ENCODE results near the gene INAFM2. TPM values are rescaled to one million over a fixed set of nuclear protein-coding genes. Genes with fewer than 3 reads are reported as not detected.

INAFM2 gene
- total and polyA plus RNA-seq, 10 of the 15 experiments (the other 5 are each of a cell fraction or from before 2014, with no cell fraction given), result 0.75 to 8.1 (median 3.9) TPM

GRCh38 chr15:40360015-40360414, 36.5 kb downstream of the INAFM2 start:
- CTCF ChIA-PET, result interaction anchor here (1.0 kb wide), 1 partner anchor 16 kb away, joined by 3 read pairs; no protein-coding TSS in a partner anchor
- no peaks in the 10 kb centered on the region for H3K79me2 ChIP-seq (ENCODE audit: control insufficient read depth, insufficient read depth, low read length)
- in situ Hi-C loops (cut with MboI) (no loop called here), intact Hi-C loops (cut with micrococcal nuclease; ENCODE audit: unreplicated experiment) (no loop called here)
- no peak for DNase-seq (ENCODE audit: low read depth, low spot score)
- no peaks in the 10 kb centered on the region for H3K36me3 ChIP-seq (ENCODE audit: control insufficient read depth in 2 of 2, insufficient read depth in 2 of 2, low read length in 1 of 2)
- RAD21 ChIA-PET (ENCODE audit: unreplicated experiment), result no interaction called here
- no peak overlapping the region for H3K4me2 ChIP-seq (ENCODE audit: control insufficient read depth, insufficient read depth)
- no peak overlapping the region for H3K4me3 ChIP-seq
- H2AFZ ChIP-seq (ENCODE audit: control insufficient read depth, low read depth, low read length), result no peak overlapping the region
- no TSS peak for BruUV-seq (replicated peaks)
- no peaks in the 10 kb centered on the region for H3K9me3 ChIP-seq (replicated peaks; ENCODE audit: control insufficient read depth, insufficient read depth, low read length)
- ATAC-seq, result no peak
- WGBS (ENCODE audit: insufficient coverage, insufficient replicate concordance, low lambda C conversion rate, missing lambda C conversion rate), result 63% methylated on average over 4 of the region's 4 CpGs
- peaks cover 5% of the 10 kb centered on the region; the same call in 1 of the 2 replicates for H3K4me1 ChIP-seq (ENCODE audit: control insufficient read depth, insufficient read depth, low read length)
- no peak overlapping the region for H3K27ac ChIP-seq (ENCODE audit: control insufficient read depth, insufficient read depth)
- no peaks in the 10 kb centered on the region for H4K20me1 ChIP-seq (ENCODE audit: control insufficient read depth, insufficient read depth)
- H3K27me3 ChIP-seq (replicated peaks in 1 of 2; ENCODE audit: control insufficient read depth in 2 of 2, insufficient read depth in 2 of 2, low read length in 1 of 2), result peaks cover 0 to 4% of the 10 kb centered on the region in 2 experiments; a peak in 3 of 4 replicates
- POLR2A ChIA-PET, result no interaction called here
- SMC1A ChIA-PET (ENCODE audit: uncharacterized antibody, unreplicated experiment), result no interaction called here
- FAIRE-seq, result no peak
- H3K9ac ChIP-seq (ENCODE audit: control insufficient read depth, insufficient read depth, low read length), result no peak overlapping the region
- TF ChIP-seq NFYB (IDR thresholded peaks at IDR 0.05; ENCODE audit: insufficient read depth, low read depth, low read length), result no peak

GRCh38 chr15:40361640-40362039, 38.1 kb downstream of the INAFM2 start:
- H3K27ac ChIP-seq (ENCODE audit: control insufficient read depth, insufficient read depth), result no peak overlapping the region
- no TSS peak for BruUV-seq (replicated peaks)
- ChIA-PET SMC1A (ENCODE audit: uncharacterized antibody, unreplicated experiment) (no interaction called here), RAD21 (ENCODE audit: unreplicated experiment) (interaction anchor here (0.6 kb wide), 1 partner anchor 48 kb away, joined by 3 read pairs; no protein-coding TSS in a partner anchor), POLR2A (no interaction called here), CTCF (interaction anchor here (0.8 kb wide), 1 partner anchor 45 kb away, joined by 3 read pairs; no protein-coding TSS in a partner anchor)
- no peak overlapping the region for H3K9ac ChIP-seq (ENCODE audit: control insufficient read depth, insufficient read depth, low read length)
- no peak for DNase-seq (ENCODE audit: low read depth, low spot score)
- FAIRE-seq, result no peak
- ATAC-seq, result no peak
- peaks cover 5% of the 10 kb centered on the region; the same call in 1 of the 2 replicates for H3K4me1 ChIP-seq (ENCODE audit: control insufficient read depth, insufficient read depth, low read length)
- WGBS (ENCODE audit: insufficient coverage, insufficient replicate concordance, low lambda C conversion rate, missing lambda C conversion rate), result 82% methylated on average over 2 of the region's 2 CpGs
- intact Hi-C loops (cut with micrococcal nuclease; ENCODE audit: unreplicated experiment) (no loop called here), in situ Hi-C loops (cut with MboI) (no loop called here)
- H3K27me3 ChIP-seq (replicated peaks in 1 of 2; ENCODE audit: control insufficient read depth in 2 of 2, insufficient read depth in 2 of 2, low read length in 1 of 2), result peaks cover 0 to 4% of the 10 kb centered on the region in 2 experiments; a peak in 3 of 4 replicates
- no peaks in the 10 kb centered on the region for H3K36me3 ChIP-seq (ENCODE audit: control insufficient read depth in 2 of 2, insufficient read depth in 2 of 2, low read length in 1 of 2)
- H3K9me3 ChIP-seq (replicated peaks; ENCODE audit: control insufficient read depth, insufficient read depth, low read length), result no peaks in the 10 kb centered on the region
- TF ChIP-seq HDAC2 (IDR thresholded peaks at IDR 0.05) (no peak), ETV6 (conservative IDR thresholded peaks at IDR 0.05 in 1 of 2, IDR thresholded peaks at IDR 0.05 in 1 of 2; ENCODE audit: borderline replicate concordance in 1 of 2, low read depth in 1 of 2) (no peak), NFXL1 (IDR thresholded peaks at IDR 0.05; ENCODE audit: borderline replicate concordance) (no peak), RAD21 (IDR thresholded peaks at IDR 0.05; ENCODE audit: insufficient read depth, low read depth, low read length) (no peak), SP1 (IDR thresholded peaks at IDR 0.05; ENCODE audit: low read depth, low read length) (no peak), IKZF1 (conservative IDR thresholded peaks at IDR 0.05) (no peak), FOS (IDR thresholded peaks at IDR 0.05; ENCODE audit: borderline replicate concordance, extremely low read depth, insufficient read length) (no peak), EP300 (IDR thresholded peaks at IDR 0.05; ENCODE audit: borderline replicate concordance in 1 of 2, control insufficient read depth in 1 of 2, low read depth in 2 of 2, low read length in 2 of 2) (no peak), TCF12 (IDR thresholded peaks at IDR 0.05; ENCODE audit: low read depth, low read length) (no peak)
- TF ChIP-seq, protein P1, sequence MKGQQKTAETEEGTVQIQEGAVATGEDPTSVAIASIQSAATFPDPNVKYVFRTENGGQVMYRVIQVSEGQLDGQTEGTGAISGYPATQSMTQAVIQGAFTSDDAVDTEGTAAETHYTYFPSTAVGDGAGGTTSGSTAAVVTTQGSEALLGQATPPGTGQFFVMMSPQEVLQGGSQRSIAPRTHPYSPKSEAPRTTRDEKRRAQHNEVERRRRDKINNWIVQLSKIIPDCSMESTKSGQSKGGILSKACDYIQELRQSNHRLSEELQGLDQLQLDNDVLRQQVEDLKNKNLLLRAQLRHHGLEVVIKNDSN (IDR thresholded peaks at IDR 0.05; ENCODE audit: borderline replicate concordance, extremely low read length, insufficient read depth, low read depth, low read length), result no peak
- H4K20me1 ChIP-seq (ENCODE audit: control insufficient read depth, insufficient read depth), result no peaks in the 10 kb centered on the region
- no peak overlapping the region for H2AFZ ChIP-seq (ENCODE audit: control insufficient read depth, low read depth, low read length)
- no peak overlapping the region for H3K4me3 ChIP-seq
- no peaks in the 10 kb centered on the region for H3K79me2 ChIP-seq (ENCODE audit: control insufficient read depth, insufficient read depth, low read length)
- no peak overlapping the region for H3K4me2 ChIP-seq (ENCODE audit: control insufficient read depth, insufficient read depth)
